K562 (cell line): ENCODE results near the gene CBFA2T3. TPM values are rescaled to one million over a fixed set of nuclear protein-coding genes. Genes with fewer than 3 reads are reported as not detected.

ENCODE experiments used
- ATAC-seq: fragments of 200-7000 bp; cut with Tn5 transposase; 3 replicates; pipeline ENCODE4 v1.9.1; 2020; ENCODE audit warnings: moderate library complexity
- BruUV-seq: library from RNA; stranded (reverse); fragments of 400-500 nt; replicated peaks from 2 replicates; lab custom pipeline; 2021; lab: Mats Ljungman, UMichigan
- CTCF ChIA-PET: fragments of 300-600 bp; formaldehyde crosslinking; extraction: SDS; loops from one replicate; lab custom pipeline; 2021; ENCODE audit warnings: low intra/inter-chr PET ratio; lab: Yijun Ruan, JAX
- POLR2A ChIA-PET: fragments of 300-600, 350-650 bp; sonication (Branson Sonifier 250); formaldehyde crosslinking; extraction: SDS; loops from one replicate; lab custom pipeline; 2021; ENCODE audit warnings: antibody characterized with exemption, inconsistent platforms; lab: Yijun Ruan, JAX
- DNase-seq, 4 experiments: peaks; one replicate each; pipeline versions ENCODE4 v3.0.0 to v3.0.0-alpha.2; 2011 to 2018; ENCODE audit warnings: low spot score in 3 of 4, mixed read lengths in 3 of 4; ENCODE audit errors: extremely low read depth in 1 of 4
- FAIRE-seq: peaks from 2 replicates; lab custom pipeline; 2011; peaks lifted over from hg19 to GRCh38; lab: Jason Lieb, UNC
- H2AFZ ChIP-seq: 2 replicates; pipeline ENCODE4 v1.6.0; 2011; ENCODE audit warnings: low read depth, low read length, control low read depth, inconsistent platforms
- H3K27ac ChIP-seq: fragments of 200-600 bp; 3 replicates; pipeline ENCODE4 v1.8.0; 2011; ENCODE audit warnings: low read depth, mild to moderate bottlenecking, control low read depth, inconsistent platforms, low read length, moderate library complexity, mixed read lengths; ENCODE audit errors: extremely low read depth
- H3K27me3 ChIP-seq, 2 experiments: fragments of 300-600 bp in 1 of 2; 2 replicates in 1 of 2; 3 replicates in 1 of 2; pipeline versions ENCODE4 v1.6.0 to v1.8.0; 2011; ENCODE audit warnings: inconsistent platforms in 2 of 2, low read length in 2 of 2, mild to moderate bottlenecking in 1 of 2, mixed read lengths in 1 of 2, moderate library complexity in 1 of 2; ENCODE audit not compliant: control insufficient read depth in 2 of 2, insufficient read depth in 2 of 2
- H3K36me3 ChIP-seq: fragments of 300-600 bp; 3 replicates; pipeline ENCODE4 v1.8.0; 2011; ENCODE audit warnings: mild to moderate bottlenecking, low read length, inconsistent platforms; ENCODE audit not compliant: control insufficient read depth, insufficient read depth
- H3K4me1 ChIP-seq, 2 experiments: fragments of 200-600 bp in 1 of 2; replicated peaks in 1 of 2; 2 replicates in 1 of 2; 3 replicates in 1 of 2; pipeline versions ENCODE4 v1.5.1 to v1.8.0; 2011; ENCODE audit warnings: inconsistent platforms in 2 of 2, low read length in 2 of 2, mild to moderate bottlenecking in 1 of 2, mixed read lengths in 1 of 2, moderate library complexity in 1 of 2; ENCODE audit not compliant: control insufficient read depth in 2 of 2, insufficient read depth in 2 of 2
- H3K4me2 ChIP-seq: 2 replicates; pipeline ENCODE4 v1.6.1; 2011; ENCODE audit warnings: low read length, control low read depth, inconsistent platforms, mixed read lengths; ENCODE audit not compliant: insufficient read depth
- H3K4me3 ChIP-seq: fragments of 200-600 bp; sonication (generic), shearing (Covaris generic); 2 replicates; pipeline ENCODE4 v1.5.1; 2016; ENCODE audit warnings: control low read depth, inconsistent platforms
- H3K79me2 ChIP-seq: fragments of 200-600 bp; 3 replicates; pipeline ENCODE4 v1.8.0; 2011; ENCODE audit warnings: low read length, inconsistent platforms; ENCODE audit not compliant: control insufficient read depth, insufficient read depth
- H3K9ac ChIP-seq, 2 experiments: 2 replicates each; pipeline versions ENCODE4 v1.6.0 to v1.6.1; 2011; ENCODE audit warnings: low read depth in 2 of 2, low read length in 2 of 2, control low read depth in 1 of 2, inconsistent platforms in 1 of 2, mild to moderate bottlenecking in 1 of 2, mixed read lengths in 1 of 2; ENCODE audit not compliant: insufficient read depth in 1 of 2
- H3K9me1 ChIP-seq: one replicate; pipeline ENCODE4 v1.6.0; 2011; ENCODE audit warnings: inconsistent platforms, mild to moderate bottlenecking, low read length, moderate library complexity; ENCODE audit not compliant: control insufficient read depth, insufficient read depth
- H3K9me3 ChIP-seq: replicated peaks from 2 replicates; pipeline ENCODE4 v1.5.1; 2011; ENCODE audit warnings: low read depth, low read length, inconsistent platforms; ENCODE audit not compliant: control insufficient read depth, insufficient read depth
- H4K20me1 ChIP-seq: replicated peaks from 2 replicates; pipeline ENCODE4 v1.6.1; 2011; ENCODE audit warnings: low read length, inconsistent platforms, mixed read lengths; ENCODE audit not compliant: control insufficient read depth, insufficient read depth
- BRF2 ChIP-seq: IDR thresholded peaks from 3 replicates; pipeline ENCODE4 v1.6.1; 2011; ENCODE audit warnings: borderline replicate concordance, mild to moderate bottlenecking; ENCODE audit not compliant: insufficient read length, insufficient read depth
- MTA2 ChIP-seq: fragments of 450-650 bp; IDR thresholded peaks from 2 replicates; pipeline ENCODE4 v1.6.1; 2016; ENCODE audit warnings: low read depth
- SAFB ChIP-seq: fragments of 200-400 bp; formaldehyde crosslinking; IDR thresholded peaks from 2 replicates; pipeline ENCODE4 v1.6.1; 2017; ENCODE audit warnings: low read depth, low read length, borderline replicate concordance
- SIN3A ChIP-seq, 2 experiments: fragments of 150-350 bp in 1 of 2; IDR thresholded peaks; 2 replicates each; pipeline ENCODE4 v1.6.1; 2011 to 2016; ENCODE audit warnings: borderline replicate concordance in 2 of 2, low read depth in 2 of 2, low read length in 2 of 2, mild to moderate bottlenecking in 2 of 2, moderate library complexity in 2 of 2; ENCODE audit not compliant: control insufficient read depth in 1 of 2
- SP1 ChIP-seq: sonication (generic); formaldehyde crosslinking; IDR thresholded peaks from 2 replicates; pipeline ENCODE4 v1.8.1; 2022; ENCODE audit warnings: mild to moderate bottlenecking, missing genetic modification reagents
- TFAP4 ChIP-seq: sonication (generic); formaldehyde crosslinking; IDR thresholded peaks from 2 replicates; pipeline ENCODE4 v1.8.0; 2022; ENCODE audit warnings: missing genetic modification reagents, mild to moderate bottlenecking, moderate library complexity, borderline replicate concordance
- VEZF1 ChIP-seq: fragments of 200-800 bp; sonication (Bioruptor generic); IDR thresholded peaks from 2 replicates; pipeline ENCODE4 v1.6.1; 2017; ENCODE audit warnings: missing genetic modification characterization, missing compliant biosample characterization
- YY1 ChIP-seq, 3 experiments: IDR thresholded peaks; 2 replicates each; pipeline ENCODE4 v1.6.1; 2011; ENCODE audit warnings: low read length in 2 of 3, mild to moderate bottlenecking in 2 of 3, moderate library complexity in 2 of 3, borderline replicate concordance in 1 of 3, control low read depth in 1 of 3, low read depth in 1 of 3; ENCODE audit not compliant: insufficient read depth in 3 of 3, insufficient replicate concordance in 2 of 3, control insufficient read depth in 1 of 3, insufficient read length in 1 of 3; ENCODE audit errors: extremely low read depth in 1 of 3
- ZBTB1 ChIP-seq: sonication (generic); formaldehyde crosslinking; IDR thresholded peaks from 2 replicates; pipeline ENCODE4 v1.8.1; 2023; ENCODE audit warnings: missing genetic modification reagents, low read depth, mild to moderate bottlenecking, borderline replicate concordance
- ZNF184 ChIP-seq: sonication (generic); formaldehyde crosslinking; IDR thresholded peaks from 2 replicates; pipeline ENCODE4 v1.5.0; 2020; ENCODE audit warnings: missing genetic modification reagents
- ZNF408 ChIP-seq: fragments of 250-450 bp; sonication (Bioruptor Pico); IDR thresholded peaks from 2 replicates; pipeline ENCODE4 v1.4.0; 2020; ENCODE audit warnings: low read depth, mild to moderate bottlenecking, moderate library complexity
- ZNF511 ChIP-seq: sonication (generic); formaldehyde crosslinking; IDR thresholded peaks from 2 replicates; pipeline ENCODE4 v1.8.0; 2022; ENCODE audit warnings: mild to moderate bottlenecking, missing genetic modification reagents
- WGBS: fragments of 100-300 bp; shearing (Covaris generic); methylation state at CpG from one replicate; pipeline ENCODE4 v1.1.6; 2016; ENCODE audit warnings: low coverage, mixed read lengths; ENCODE audit not compliant: insufficient coverage; ENCODE audit errors: missing lambda C conversion rate; 5-methylcytosine and 5-hydroxymethylcytosine counted together
- in situ Hi-C: fragments of 300-500 bp; cut with MboI; formaldehyde crosslinking; loops from 4 replicates; pipeline ENCODE4 v1.15.0; 2018; ENCODE audit warnings: inconsistent platforms, mixed read lengths
- intact Hi-C: fragments of 100-400 bp; cut with micrococcal nuclease; formaldehyde crosslinking; loops from 2 replicates; pipeline ENCODE4 v1.14.2; 2022
- polyA plus RNA-seq, 8 experiments: library from polyadenylated mRNA; depleted of rRNA in 4 of 8; stranded (reverse) in 5 of 8; unstranded in 3 of 8; fragments of >200 nt; fragmentation: Nextera tagmentation in 2 of 8; fragmentation: Illumina TruSeq in 1 of 8; extraction: Ambion mirVana in 2 of 8; extraction: Trizol in 1 of 8; gene quantifications; 2 replicates each; pipeline versions ENCODE4 v1.2.1 to v1.2.3, GENCODE V29; 2011 to 2014; ENCODE audit warnings: inconsistent platforms in 1 of 8, missing spikeins in 1 of 8
- total RNA-seq, 7 experiments: library from RNA; depleted of rRNA in 6 of 7; stranded (reverse); fragments of >200 nt in 6 of 7; fragmentation: Illumina TruSeq in 2 of 7; extraction: Trizol in 2 of 7; gene quantifications; 2 replicates each; pipeline versions ENCODE4 v1.2.1 to v1.2.3, GENCODE V29; 2011 to 2021; ENCODE audit warnings: low replicate concordance in 1 of 7

CBFA2T3 gene
- total and polyA plus RNA-seq, 9 of the 15 experiments (the other 6 are each of a cell fraction or from before 2014, with no cell fraction given) = 2.3 to 145 (median 6.7) TPM

GRCh38 chr16:88906020-88906419 is 71.0 kb downstream of the CBFA2T3 start (continued):
- TF ChIP-seq ZBTB1 (CRISPR knock-in tag) (no peak), ZNF184 (no peak), MTA2 (no peak), BRF2 (no peak)

- TF ChIP-seq SAFB (no peak), SIN3A (IDR thresholded peaks at IDR 0.05; ENCODE audit: borderline replicate concordance in 2 of 2, control insufficient read depth in 1 of 2, low read depth in 2 of 2, low read length in 2 of 2) (peak in 1 of 2 experiments; percentile 32; a peak in 1 of 4 replicates), ZNF511 (0 out of 2 replicates have a peak, but pooled peaks have one; percentile 23), YY1 (IDR thresholded peaks at IDR 0.05; ENCODE audit: borderline replicate concordance in 1 of 3, control insufficient read depth in 1 of 3, extremely low read depth in 1 of 3, insufficient read depth in 3 of 3, insufficient read length in 1 of 3, insufficient replicate concordance in 2 of 3, low read depth in 1 of 3, low read length in 2 of 3) (peak in 1 of 3 experiments; percentile 43), TFAP4 (peak; percentile 61; the same call in 1 of the 2 replicates), SP1 (CRISPR knock-in tag) (0 out of 2 replicates have a peak, but pooled peaks have one; percentile 32), ZNF408 (CRISPR knock-in tag) (no peak), VEZF1 (CRISPR knock-in tag) (peak; percentile 57)
- H3K4me3 ChIP-seq = no peak overlapping the region
- 0% methylated on average over 5 of the region's 13 CpGs for WGBS
- ATAC-seq = peak; percentile 90
- BruUV-seq = no TSS peak
- DNase-seq = peak; percentile 79 to 99 (median 96)
- ChIA-PET POLR2A (interaction anchor here (0.6 to 1.0 kb wide), 3 partner anchors 15 to 288 kb away, joined by 3 to 4 read pairs (median 3); no protein-coding TSS in a partner anchor), CTCF (no interaction called here)
- intact Hi-C loops = no loop called here
- no peak overlapping the region for H3K9ac ChIP-seq
- peaks cover 93% of the 10 kb centered on the region for H3K79me2 ChIP-seq
- in situ Hi-C loops = no loop called here
- H3K4me2 ChIP-seq = no peak overlapping the region
- H3K9me3 ChIP-seq = no peaks in the 10 kb centered on the region
- H4K20me1 ChIP-seq = peaks cover 77% of the 10 kb centered on the region
- H3K27me3 ChIP-seq = no peaks in the 10 kb centered on the region
- 0 out of 3 replicates have a peak overlapping the region, but pooled peaks have one; percentile 25 for H3K27ac ChIP-seq
- H3K9me1 ChIP-seq = peaks cover 17% of the 10 kb centered on the region
- peaks cover 75% of the 10 kb centered on the region; the same call in 2 of the 3 replicates for H3K36me3 ChIP-seq
- H3K4me1 ChIP-seq = peaks cover 8 to 94% of the 10 kb centered on the region in 2 experiments; a peak in 4 of 5 replicates
- FAIRE-seq = no peak
- peak overlapping the region; percentile 32; the same call in 1 of the 2 replicates for H2AFZ ChIP-seq
Observed at GRCh38 chr16:88905563-88905962, 71.4 kb downstream of the CBFA2T3 start.
